Measurements from ENCODE around the gene ATPAF1. TPM values are rescaled to one million over a fixed set of nuclear protein-coding genes. Genes with fewer than 3 reads are reported as not detected.

Gene ATPAF1
- total and polyA plus RNA-seq, 2 donors (not counting 1 experiment from before 2014, with no cell fraction given) = 65.6 to 72.1 TPM

GRCh38 chr1:46650491-46650890 is 17.7 kb downstream of the ATPAF1 start:
- H4K20me1 ChIP-seq (ENCODE audit: control insufficient read depth, extremely low read depth, insufficient read depth, low read length) = no peaks in the 10 kb centered on the region
- no peak for TF ChIP-seq EZH2 (IDR thresholded peaks at IDR 0.05; ENCODE audit: low read length, missing control alignments)
- TF ChIP-seq CTCF (conservative IDR thresholded peaks at IDR 0.05 in 1 of 2, IDR thresholded peaks at IDR 0.05 in 1 of 2; ENCODE audit: low read depth in 1 of 2, low read length in 2 of 2) = no peak
- peaks cover 2% of the 10 kb centered on the region for H3K36me3 ChIP-seq (ENCODE audit: control insufficient read depth, insufficient read depth, low read length)
- peaks cover 3% of the 10 kb centered on the region for H3K4me1 ChIP-seq (ENCODE audit: control insufficient read depth, extremely low read depth, insufficient read depth, low read length)
- no peak overlapping the region for H3K4me3 ChIP-seq (replicated peaks in 1 of 4; ENCODE audit: control extremely low read depth in 1 of 4, insufficient read depth in 1 of 4, low read depth in 3 of 4, low read length in 4 of 4)
- no peaks in the 10 kb centered on the region for H3K27me3 ChIP-seq (ENCODE audit: control insufficient read depth, insufficient read depth, low read length)
- H3K9me3 ChIP-seq (ENCODE audit: control insufficient read depth, insufficient read depth, low read depth, low read length) = no peaks in the 10 kb centered on the region
- H3K4me2 ChIP-seq (ENCODE audit: extremely low read depth, insufficient read depth, low read length) = no peak overlapping the region
- no peak for DNase-seq (ENCODE audit: low read depth in 2 of 2)
- H3K27ac ChIP-seq (ENCODE audit: insufficient read depth, low read length) = no peak overlapping the region
- H3K79me2 ChIP-seq (ENCODE audit: control insufficient read depth, insufficient read depth, low read length) = no peaks in the 10 kb centered on the region
- no peak overlapping the region for H3K9ac ChIP-seq (ENCODE audit: insufficient read depth, low read length)
- no peak overlapping the region for H2AFZ ChIP-seq (ENCODE audit: low read length)

- no peak overlapping the region for H3K4me2 ChIP-seq (ENCODE audit: extremely low read depth, insufficient read depth, low read length)
- no peak overlapping the region for H3K4me3 ChIP-seq (replicated peaks in 1 of 4; ENCODE audit: control extremely low read depth in 1 of 4, insufficient read depth in 1 of 4, low read depth in 3 of 4, low read length in 4 of 4)
- no peak overlapping the region for H3K27ac ChIP-seq (ENCODE audit: insufficient read depth, low read length)
- no peaks in the 10 kb centered on the region for H3K9me3 ChIP-seq (ENCODE audit: control insufficient read depth, insufficient read depth, low read depth, low read length)
- peaks cover 3% of the 10 kb centered on the region for H3K4me1 ChIP-seq (ENCODE audit: control insufficient read depth, extremely low read depth, insufficient read depth, low read length)
- H4K20me1 ChIP-seq (ENCODE audit: control insufficient read depth, extremely low read depth, insufficient read depth, low read length) = no peaks in the 10 kb centered on the region
- H2AFZ ChIP-seq (ENCODE audit: low read length) = no peak overlapping the region
- no peaks in the 10 kb centered on the region for H3K27me3 ChIP-seq (ENCODE audit: control insufficient read depth, insufficient read depth, low read length)
- no peak for DNase-seq (ENCODE audit: low read depth in 2 of 2)
- peaks cover 2% of the 10 kb centered on the region for H3K36me3 ChIP-seq (ENCODE audit: control insufficient read depth, insufficient read depth, low read length)
- TF ChIP-seq CTCF (conservative IDR thresholded peaks at IDR 0.05 in 1 of 2, IDR thresholded peaks at IDR 0.05 in 1 of 2; ENCODE audit: low read depth in 1 of 2, low read length in 2 of 2) = no peak
- no peak for TF ChIP-seq EZH2 (IDR thresholded peaks at IDR 0.05; ENCODE audit: low read length, missing control alignments)
- H3K79me2 ChIP-seq (ENCODE audit: control insufficient read depth, insufficient read depth, low read length) = no peaks in the 10 kb centered on the region
- H3K9ac ChIP-seq (ENCODE audit: insufficient read depth, low read length) = no peak overlapping the region
Measured at GRCh38 chr1:46649764-46650163, 18.4 kb downstream of the ATPAF1 start.

GRCh38 chr1:46647611-46648010 is 20.6 kb downstream of the ATPAF1 start:
- Histone ChIP-seq H3K4me3 (replicated peaks in 1 of 4; ENCODE audit: control extremely low read depth in 1 of 4, insufficient read depth in 1 of 4, low read depth in 3 of 4, low read length in 4 of 4) (no peak overlapping the region), H3K27me3 (ENCODE audit: control insufficient read depth, insufficient read depth, low read length) (no peaks in the 10 kb centered on the region), H3K4me2 (ENCODE audit: extremely low read depth, insufficient read depth, low read length) (no peak overlapping the region), H3K27ac (ENCODE audit: insufficient read depth, low read length) (no peak overlapping the region), H3K9me3 (ENCODE audit: control insufficient read depth, insufficient read depth, low read depth, low read length) (no peaks in the 10 kb centered on the region), H4K20me1 (ENCODE audit: control insufficient read depth, extremely low read depth, insufficient read depth, low read length) (no peaks in the 10 kb centered on the region), H3K79me2 (ENCODE audit: control insufficient read depth, insufficient read depth, low read length) (no peaks in the 10 kb centered on the region), H3K4me1 (ENCODE audit: control insufficient read depth, extremely low read depth, insufficient read depth, low read length) (peaks cover 6% of the 10 kb centered on the region), H2AFZ (ENCODE audit: low read length) (no peak overlapping the region), H3K36me3 (ENCODE audit: control insufficient read depth, insufficient read depth, low read length) (peaks cover 2% of the 10 kb centered on the region), H3K9ac (ENCODE audit: insufficient read depth, low read length) (no peak overlapping the region)
- DNase-seq (ENCODE audit: low read depth in 2 of 2) = no peak
- TF ChIP-seq EZH2 (IDR thresholded peaks at IDR 0.05; ENCODE audit: low read length, missing control alignments) (no peak), CTCF (conservative IDR thresholded peaks at IDR 0.05 in 1 of 2, IDR thresholded peaks at IDR 0.05 in 1 of 2; ENCODE audit: low read depth in 1 of 2, low read length in 2 of 2) (no peak)

All from fibroblast of lung (primary cell).